GM18505 (cell line): ENCODE results near the gene AFTPH.

Experiments used
- ATAC-seq: cut with Tn5 transposase; IDR thresholded peaks from one replicate; pipeline ENCODE4 v1.9.1; 2021; ENCODE audit not compliant: unreplicated experiment
- POLR2A ChIP-seq: IDR thresholded peaks from 4 replicates; pipeline ENCODE4 v1.6.1; 2011; ENCODE audit warnings: borderline replicate concordance; ENCODE audit not compliant: insufficient read depth, insufficient read length; ENCODE audit errors: extremely low read depth

AFTPH gene

DNA sequence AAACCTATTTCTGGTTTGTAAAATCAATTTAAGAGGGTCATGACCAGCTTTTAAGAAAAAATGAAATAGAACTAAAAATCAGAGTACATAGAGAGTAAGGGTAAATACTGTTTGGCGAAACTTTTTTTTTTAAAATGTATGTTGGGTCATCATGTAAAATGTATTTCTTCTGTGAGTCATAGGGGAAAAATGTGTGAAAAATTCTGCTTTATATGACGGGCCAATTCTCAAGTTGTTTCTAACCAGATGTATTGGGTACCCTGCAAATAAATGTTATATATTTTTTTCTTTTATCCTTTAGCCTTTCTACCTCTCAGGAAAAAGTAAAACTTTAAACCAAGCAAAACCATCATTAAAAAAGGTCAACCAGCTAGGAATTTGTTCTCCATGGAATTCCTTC, 13.9 kb downstream of the AFTPH start:
- ATAC-seq: no peak

DNA sequence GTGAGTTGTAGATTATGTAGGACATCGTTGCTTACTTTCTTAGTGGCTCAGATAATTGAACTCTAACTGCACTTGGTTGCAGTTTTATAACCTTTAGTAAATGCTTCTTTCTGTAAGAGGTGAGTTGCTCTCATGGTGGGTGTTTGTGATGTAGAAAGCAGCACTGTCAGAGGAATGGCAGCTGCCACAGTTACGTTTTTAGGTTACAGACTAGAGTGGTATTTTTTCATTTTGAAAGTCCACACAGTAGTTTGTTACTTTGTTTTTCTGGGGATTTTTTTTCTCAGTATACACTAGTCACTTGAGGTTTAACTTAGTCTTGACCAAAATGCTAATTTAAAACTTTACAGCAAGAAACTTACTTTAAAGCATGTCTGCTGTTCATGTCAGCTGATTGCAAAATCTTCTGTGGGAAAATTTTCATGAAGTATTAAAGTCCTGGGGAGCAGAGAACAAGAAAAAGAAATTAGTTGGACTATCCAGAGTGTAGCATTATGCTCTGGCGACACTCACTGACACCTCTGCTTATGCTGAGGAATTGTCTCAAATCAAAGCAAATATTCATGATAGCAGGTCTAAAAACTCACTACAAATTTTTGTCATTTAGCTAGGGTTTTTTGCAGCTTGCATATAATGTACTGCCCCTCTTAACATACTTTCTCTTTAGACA, 14.8 kb downstream of the AFTPH start:
- ATAC-seq: no peak
- TF ChIP-seq POLR2A: no peak

More for the DNA sequence above, 13.9 kb downstream of the AFTPH start:
- no peak for TF ChIP-seq POLR2A

DNA sequence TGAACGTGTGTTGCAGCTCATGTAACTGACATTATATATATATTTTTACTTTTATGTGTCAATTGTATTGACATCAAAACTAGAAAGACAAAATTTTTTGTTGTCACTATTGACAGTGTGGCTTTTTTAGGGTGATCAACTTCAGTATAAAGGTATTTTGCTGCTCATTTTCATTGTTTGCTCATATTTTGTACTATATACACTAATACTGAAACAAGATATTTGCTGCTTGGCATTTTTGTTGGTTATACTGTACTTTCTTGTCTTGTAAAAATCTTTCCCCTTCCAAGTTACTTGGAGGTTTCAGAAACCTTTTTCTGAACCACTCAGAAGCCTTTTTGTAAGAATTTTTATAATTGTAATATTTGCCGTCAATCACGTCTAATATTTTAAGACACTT, 16.5 kb downstream of the AFTPH start:
- no peak for TF ChIP-seq POLR2A
- no peak for ATAC-seq

DNA sequence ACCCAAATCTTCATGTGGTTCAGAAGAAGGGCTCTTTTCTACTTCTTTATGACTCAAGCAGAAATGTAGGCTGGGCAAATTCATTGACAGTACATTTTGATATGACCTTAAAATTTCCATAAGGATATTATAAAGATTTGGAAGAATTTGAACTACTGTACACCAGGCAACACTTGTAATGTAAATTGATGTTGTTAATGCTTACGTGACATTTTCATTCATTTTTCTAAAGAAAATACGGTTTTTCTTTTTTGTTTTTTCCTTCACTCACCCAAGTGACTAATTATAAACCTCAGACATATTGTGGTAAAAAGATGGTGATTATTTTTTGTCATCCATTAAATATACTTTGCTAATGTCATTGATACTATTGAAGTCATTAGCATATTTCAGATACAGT, 17.4 kb downstream of the AFTPH start:
- no peak for TF ChIP-seq POLR2A
- no peak for ATAC-seq

DNA sequence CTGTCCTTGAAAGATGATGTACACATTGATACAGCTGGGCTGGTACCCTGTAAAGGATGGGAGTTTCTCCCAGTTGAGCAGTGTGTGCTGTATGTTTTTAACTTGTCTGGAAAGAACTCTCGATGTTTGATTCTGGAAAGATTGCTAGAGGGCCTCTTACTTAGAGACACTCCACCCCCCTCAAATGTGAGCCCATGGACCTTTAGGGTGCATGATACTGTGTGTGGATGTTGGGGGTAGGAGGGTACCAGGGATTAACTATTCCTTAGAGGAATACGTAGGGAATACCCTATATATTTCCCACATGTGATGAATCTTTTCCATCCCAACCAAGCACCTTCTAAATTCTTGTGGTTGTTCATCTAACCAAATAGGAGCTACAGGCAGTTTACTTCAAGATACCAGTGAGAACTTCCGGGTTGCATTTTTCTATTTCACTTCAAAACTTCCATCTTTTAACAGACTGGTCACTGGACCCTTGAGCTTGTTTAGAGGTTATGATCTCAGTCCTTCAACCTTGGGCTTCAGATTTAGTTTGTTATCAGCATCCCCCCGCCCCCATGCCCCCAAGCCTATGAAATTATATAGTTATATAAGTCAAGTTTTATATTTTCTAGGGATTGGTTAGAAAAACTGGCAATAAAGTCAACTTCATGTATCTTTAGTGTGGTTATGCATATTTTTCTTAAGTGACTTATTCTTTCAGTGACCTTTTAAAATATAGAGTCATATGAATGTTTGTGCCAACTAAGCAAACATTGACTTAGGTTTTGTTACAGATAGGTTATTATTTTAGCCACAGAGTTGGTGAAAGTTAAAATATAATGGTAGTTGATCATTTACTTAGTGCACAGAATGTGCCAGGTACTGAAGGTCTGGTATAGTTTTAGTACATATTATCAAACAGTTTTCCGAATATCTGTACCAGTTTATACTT, 18.2 kb downstream of the AFTPH start:
- TF ChIP-seq POLR2A: no peak

DNA sequence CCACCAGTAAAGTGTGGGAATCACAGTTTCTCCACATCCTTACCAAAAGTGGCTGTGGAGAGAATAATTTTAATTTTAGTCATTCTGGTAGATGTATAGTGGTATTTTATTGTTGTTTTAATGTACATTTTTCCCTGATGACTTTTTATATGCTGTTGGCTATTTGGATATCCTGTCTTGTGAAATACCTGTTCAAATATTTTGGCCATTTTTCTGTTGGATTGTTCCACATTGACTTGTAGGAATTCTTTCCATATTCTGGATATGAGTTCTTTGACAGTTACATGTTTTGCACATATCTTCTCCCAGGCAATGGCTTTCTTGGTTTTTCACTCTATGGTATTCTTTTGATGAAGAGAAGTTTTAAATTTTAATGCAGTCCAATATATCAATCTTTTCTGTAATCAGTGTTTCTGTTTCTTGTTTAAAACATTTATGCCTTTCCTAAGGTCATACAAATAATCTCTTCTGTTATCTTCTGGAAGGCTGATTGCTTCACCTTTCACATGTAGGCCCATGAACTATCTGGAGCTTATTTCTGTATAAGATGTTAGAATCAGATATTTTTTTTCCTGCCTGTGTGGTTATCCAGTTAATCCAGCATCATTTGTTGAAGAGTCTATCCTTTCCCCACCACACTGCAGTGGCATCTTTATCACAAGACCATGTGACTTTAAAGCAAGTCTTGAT, 19.0 kb downstream of the AFTPH start:
- no peak for ATAC-seq
- no peak for TF ChIP-seq POLR2A

More for the DNA sequence above, 18.2 kb downstream of the AFTPH start:
- ATAC-seq: no peak

DNA sequence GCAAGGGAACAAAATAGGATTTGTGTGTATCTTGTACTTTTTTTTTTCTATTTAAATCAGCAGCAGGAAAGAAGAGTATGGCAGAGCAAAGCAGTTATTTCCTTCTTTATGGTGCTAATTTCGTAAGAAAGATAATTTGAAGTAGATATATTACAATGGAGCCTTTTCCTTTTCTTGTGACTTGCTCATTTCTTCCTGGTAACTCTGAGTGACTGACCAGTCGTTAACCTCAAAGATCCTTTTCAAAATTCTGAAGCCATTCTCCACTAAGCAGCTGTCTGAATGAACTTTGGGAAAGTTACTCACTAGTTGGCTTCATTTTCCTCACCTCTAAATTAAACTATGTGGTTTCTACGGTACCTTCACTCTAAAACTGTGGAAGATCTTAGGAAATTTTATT, 24.6 kb downstream of the AFTPH start:
- TF ChIP-seq POLR2A: no peak
- no peak for ATAC-seq

DNA sequence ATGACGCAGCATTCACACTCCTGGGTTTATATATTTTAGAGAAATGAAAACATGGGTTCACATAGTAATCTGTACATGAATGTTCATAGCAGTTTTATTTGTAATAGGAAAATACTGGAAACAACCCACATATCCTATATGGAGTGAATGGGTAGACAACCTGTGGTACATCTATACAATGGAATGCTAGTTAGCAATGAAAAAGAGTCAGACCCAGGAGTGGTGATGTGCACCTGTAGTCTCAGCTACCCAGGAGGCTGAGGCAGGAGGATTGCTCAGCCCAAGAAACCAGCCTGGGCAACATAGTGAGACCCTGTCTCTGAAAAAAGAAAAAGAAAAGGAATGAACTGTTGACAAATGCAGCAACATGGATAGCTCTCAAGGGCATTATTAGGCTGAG, 25.9 kb downstream of the AFTPH start:
- ATAC-seq: no peak
- no peak for TF ChIP-seq POLR2A

DNA sequence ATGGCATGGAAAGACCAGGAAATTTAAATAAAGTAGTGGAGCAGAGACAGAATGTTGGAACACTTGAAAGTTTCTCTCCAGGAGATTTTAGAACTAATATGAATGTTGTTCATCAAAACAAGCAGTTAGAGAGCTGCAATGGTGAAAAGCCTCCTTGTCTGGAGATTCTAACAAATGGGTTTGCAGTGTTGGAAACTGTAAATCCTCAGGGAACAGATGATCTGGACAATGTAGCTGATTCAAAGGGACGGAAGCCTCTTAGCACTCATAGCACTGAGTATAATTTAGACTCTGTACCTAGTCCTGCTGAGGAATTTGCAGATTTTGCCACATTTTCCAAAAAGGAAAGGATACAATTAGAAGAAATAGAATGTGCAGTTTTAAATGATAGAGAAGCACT, 27.7 kb downstream of the AFTPH start:
- ATAC-seq: no peak
- TF ChIP-seq POLR2A: no peak

DNA sequence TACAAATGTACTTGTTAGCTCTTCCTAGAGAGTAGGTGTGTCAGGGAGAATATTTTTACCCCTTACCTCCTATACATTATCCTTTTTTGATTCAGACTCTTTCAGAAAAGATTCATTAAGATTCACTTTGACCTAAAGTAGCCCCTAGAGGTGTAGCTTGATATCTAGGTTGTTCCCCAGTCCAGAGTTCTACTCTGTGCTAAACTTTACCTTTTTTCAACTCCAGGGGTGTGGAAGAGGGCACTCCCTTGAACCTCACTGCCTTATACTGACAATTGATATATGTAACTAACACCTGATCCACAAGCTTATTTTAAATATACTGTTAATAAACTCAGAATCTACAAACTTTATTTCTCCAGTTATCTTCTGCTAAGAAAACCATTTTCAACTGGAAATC, 30.0 kb downstream of the AFTPH start:
- ATAC-seq: no peak
- TF ChIP-seq POLR2A: no peak

DNA sequence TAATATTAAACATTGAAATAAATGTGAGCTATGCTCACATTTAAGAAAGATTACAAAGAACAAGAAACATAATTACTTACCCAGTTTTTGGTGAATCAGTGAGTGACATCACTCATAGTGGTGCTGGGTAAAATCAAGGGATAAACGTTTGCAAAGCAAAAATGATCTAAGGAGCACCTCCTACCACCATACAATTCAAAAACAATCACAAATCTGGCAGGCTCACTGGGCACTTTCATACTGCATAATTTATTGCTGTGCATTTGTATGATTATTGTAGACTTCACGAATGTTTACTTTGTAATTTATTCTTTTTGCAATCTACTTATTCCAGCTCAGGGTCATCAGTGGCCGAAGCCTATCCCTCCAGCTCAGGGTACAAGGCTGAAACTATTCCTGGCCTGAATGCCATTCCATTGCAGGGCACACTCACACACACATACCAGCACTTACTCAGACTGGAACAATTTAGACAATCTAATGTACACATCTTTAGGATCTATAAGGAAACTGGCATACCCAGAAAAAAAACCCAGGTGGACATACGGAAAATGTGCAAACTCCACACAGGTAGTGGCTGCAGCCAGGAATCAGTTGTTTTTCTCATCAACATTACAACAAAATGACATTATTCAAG, 34.4 kb downstream of the AFTPH start:
- TF ChIP-seq POLR2A: no peak

DNA sequence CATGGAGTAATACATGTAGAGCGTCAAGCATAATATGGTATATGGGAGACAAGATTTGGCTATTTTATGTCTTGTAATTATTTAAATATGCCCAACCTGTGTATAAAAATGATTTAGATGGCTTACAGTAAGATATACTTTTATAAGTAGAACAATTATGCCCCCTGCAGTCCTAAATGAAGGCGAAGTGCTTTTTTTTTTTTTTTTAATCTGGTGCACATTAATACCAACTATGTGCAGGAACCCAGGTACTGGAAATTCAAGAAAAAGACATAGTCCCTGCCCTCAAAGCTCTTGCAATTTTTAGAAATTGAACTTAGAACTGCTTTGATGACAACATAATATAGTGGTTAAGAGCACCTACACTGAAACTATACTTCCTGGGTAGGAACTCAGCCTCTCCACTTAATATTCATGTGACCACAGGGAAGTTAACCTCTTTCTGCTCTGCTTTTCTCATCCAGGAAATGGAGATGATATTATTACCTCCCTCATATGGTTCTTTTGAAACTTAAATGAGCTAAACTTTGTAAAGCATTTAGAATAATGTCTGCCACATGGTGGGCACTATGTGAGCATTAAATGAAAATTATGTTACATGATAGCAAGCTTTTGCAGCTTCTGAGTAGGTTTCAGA, 38.1 kb downstream of the AFTPH start:
- no peak for ATAC-seq
- TF ChIP-seq POLR2A: no peak

More for the DNA sequence above, 34.4 kb downstream of the AFTPH start:
- no peak for ATAC-seq
